Medulla oblongata (tissue), 1 donor: ENCODE data around the gene CRP.
"Not testable (repeated sequence)": the region's sequence is repeated elsewhere in the genome, so short reads cannot be mapped to it uniquely, and the experiment has no call there.

ENCODE experiments used
- DNase-seq: peaks from one replicate; pipeline ENCODE4 v3.0.0-alpha.2; 2015; ENCODE audit errors: extremely low spot score

CRP gene

DNA sequence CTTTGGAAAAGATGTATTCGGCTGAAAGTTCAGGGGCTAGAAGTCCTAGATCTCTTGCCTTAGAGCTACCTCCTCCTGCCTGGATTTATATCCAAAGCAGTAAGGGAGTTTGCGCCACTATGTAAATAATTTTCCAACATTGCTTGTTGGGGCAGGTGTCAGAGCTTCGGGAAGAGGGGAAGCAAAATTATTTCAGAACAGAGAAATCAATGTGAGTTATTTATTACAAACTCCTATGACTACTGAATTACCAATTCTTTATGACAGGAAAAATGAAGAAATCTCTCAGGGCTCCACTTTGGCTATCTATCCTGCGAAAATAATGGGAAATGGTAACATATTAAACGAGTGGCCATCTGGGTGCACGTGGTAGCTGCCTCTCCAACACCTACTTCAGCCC lies at the start of gene CRP:
TSS of gene CRP (minus strand) at position 61 of the 400 bp plus-strand sequence. CDS start 104 bp downstream, outside the sequence.
- DNase-seq, result no peak

DNA sequence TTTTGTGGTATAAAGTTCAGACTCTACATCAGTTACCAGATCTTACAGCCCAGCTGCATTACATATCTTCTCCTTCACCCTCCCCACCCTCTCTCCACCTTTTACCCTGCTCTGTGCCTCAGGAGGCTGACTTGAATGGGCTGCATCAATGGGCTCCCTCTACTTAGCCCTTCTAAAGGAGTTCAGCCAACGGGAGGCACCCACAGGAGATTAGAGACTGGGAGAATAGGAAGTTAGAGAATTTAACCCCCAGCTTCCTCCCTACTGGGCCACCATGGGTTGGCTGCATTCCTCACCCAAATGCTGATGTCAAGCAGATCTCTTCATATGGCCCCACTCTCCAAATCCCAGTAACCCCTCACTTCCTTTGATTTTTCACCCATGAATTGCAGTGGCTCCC lies 49.3 kb upstream of the CRP start:
- no peak for DNase-seq

- DNase-seq, result peak; percentile 39
These were observed 42.0 kb upstream of the CRP start for GRCh38 chr1:159756397-159756796.

- DNase-seq, result no peak
These were observed 41.1 kb upstream of the CRP start for GRCh38 chr1:159755451-159756007.

- DNase-seq, result no peak
These were observed 39.0 kb upstream of the CRP start for GRCh38 chr1:159753386-159753785.

DNA sequence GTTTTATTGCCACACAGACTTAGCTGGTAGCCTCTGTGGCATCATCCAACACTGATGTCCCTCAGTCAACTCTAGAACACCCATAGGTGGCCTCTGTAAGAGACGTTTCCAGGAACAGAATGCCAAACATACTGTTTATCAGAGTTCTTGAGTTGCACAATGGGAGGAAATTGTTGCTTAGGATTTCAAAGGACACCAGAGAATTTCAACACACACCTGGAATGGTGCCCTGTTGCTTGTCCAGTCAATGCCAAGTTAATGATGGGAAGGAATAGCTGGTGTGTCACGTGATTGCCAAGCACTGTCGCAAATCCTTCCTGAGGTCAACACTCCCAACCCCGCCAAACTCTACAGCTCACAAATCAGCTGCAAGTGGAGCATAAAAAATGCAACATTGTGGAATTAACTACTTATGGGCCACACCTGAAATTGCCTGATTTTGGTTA lies 37.8 kb upstream of the CRP start:
- DNase-seq, result no peak

DNA sequence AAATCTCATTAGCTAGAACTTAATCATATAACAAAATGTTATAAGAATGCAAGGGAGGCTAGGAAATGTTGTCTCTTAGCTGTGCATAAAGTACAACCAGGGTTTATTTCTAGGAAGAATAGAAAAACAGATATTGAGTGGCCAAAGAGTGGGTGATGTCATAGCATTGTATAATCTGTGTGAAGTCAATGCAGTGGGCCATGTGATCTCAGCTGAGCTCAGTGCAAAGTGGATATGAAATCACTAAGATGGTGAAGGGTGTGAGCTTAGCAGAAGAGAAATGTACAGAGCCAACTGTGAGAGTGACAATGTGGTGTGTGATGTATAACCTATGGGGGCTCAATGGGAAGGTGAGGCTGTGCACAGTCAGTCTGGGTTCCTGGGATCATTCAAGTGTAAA lies 36.6 kb upstream of the CRP start:
- DNase-seq, result no peak

- DNase-seq, result no peak
These were observed 36.2 kb upstream of the CRP start for GRCh38 chr1:159750621-159751020.

DNA sequence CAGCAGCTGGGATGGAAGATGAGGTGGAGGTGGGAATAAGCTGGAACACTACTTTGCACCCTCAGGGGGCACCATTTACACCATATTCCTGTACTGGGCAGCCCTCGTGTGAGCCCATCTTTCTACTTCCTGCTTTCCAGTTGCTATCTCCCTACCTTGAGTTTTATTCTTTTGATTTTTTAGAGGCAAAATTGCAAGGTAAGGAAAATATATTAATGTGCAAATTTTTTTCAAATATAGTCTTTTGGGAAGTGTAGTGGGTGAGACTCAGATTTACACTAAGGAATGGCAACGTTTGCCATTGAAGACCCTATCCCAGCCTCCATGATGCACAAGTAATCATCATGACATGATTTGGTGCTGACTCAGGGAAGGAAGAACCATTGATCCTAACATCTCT lies 35.2 kb upstream of the CRP start:
- DNase-seq, result no peak

DNA sequence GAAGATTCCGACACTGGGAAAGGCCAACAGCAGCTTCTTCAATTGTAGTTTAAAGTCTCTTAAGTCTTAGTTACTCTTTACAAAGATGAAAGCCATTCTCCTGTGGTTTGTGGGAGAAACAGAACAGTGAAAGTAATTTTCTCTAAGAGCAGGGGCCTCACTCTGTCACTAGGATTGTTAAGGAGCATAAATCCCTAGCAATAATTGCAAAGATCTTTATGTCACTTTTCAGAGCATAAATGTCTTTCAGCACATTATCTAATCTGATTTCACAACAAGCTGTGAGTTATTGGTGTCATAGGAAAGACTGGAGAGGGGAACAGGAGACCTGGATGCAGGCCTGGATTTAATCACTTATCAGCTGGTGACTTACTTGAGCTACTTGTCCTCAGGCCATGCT lies 34.0 kb upstream of the CRP start:
- no peak for DNase-seq

DNA sequence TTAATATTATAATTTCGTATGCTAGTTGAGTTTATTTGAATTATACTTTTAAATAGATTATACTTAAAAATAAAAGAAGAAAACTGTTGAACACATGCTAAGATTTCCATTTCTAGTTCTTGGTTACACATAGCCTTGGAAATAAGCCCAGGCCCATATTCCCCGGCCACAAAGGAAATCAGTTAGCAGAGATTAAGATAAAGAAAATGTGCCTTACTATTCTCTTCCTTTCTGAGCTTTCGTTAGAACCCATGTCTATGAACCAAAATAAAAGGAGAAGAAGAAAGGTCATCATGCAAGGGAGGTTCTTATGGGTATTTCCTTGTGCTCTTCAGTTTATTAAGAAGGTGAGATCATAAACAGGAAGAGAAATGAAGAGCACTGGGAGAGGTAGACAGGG lies 32.3 kb upstream of the CRP start:
- DNase-seq, result no peak

DNA sequence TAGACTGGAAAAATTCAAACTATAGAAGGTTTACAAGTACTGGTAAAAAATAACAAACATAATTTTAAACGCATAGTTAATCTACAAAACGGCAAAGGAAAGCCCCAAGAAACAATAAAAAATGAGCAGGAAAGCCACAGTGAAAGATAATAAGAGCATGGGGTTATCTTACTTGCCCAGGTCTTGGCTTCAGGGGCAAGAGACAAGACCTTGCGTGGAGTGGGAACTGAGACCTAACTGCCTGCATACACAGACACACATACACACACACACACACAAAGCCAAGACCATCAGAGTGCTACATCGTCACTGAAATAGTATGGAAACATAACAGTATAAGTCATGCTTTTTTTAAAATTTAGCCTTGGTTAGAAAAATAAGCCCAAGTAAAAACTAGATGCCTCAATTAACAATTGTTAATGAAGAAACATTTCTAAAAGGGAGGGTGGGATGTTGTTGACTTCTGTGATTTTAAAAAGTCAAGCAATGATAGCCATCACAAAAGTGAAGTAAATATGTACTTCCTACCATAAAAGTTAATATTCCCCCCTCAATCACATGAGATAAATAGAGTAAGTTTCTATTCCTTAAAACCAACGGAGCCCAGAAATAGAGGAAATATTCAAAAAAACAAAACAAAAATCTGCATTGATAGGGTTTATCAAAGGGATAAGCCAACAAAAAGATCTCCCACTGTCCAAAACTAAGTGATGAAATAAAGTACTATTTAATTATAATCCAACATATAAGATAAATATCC lies 29.4 kb upstream of the CRP start:
- no peak for DNase-seq

- no peak for DNase-seq
These were observed 23.0 kb upstream of the CRP start for GRCh38 chr1:159737238-159737916.

GRCh38 chr1:159723188-159723587 lies 8.8 kb upstream of the CRP start:
- DNase-seq, result not testable (repeated sequence)

DNA sequence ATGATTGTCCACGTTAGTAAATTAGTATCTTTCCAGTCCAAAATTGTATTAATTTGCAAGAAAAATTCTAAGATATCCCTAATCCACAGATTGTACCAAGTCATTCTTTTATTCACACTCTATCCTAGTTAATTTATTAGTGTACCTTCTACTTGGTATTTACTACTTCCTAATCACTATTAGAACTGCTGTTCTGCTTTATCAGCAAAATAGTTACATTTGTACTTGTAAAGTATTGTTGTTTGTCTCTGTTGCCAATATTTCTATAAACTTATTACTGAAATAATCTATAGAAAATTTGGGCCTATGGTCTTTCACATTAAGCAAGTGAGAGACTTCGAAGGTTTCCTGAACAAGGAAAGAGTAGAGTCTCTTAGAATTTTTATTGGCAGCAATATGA lies 5.6 kb upstream of the CRP start:
- no peak for DNase-seq

- no peak for DNase-seq
These were observed 1.5 kb upstream of the CRP start for GRCh38 chr1:159715855-159716254.

DNA sequence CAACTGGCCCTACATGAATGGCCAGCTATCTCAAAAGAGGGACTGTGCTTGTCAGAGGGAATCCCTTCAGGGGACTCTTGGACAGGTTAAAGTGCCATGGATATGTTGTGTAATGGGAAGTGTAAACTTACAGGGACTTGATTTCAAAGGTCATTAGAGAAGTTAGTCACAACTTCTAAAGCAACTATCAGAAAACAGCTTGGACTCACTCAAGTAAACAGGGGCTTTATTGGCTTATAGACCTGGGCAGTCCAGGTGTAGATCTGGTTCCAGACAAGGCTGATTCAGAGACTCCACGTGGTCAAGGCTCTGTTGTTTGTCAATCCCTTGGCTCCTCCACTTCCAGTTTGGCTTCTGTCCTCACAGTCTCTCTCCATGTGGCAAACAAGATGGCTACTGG lies 2.3 kb downstream of the CRP start:
- no peak for DNase-seq

DNA sequence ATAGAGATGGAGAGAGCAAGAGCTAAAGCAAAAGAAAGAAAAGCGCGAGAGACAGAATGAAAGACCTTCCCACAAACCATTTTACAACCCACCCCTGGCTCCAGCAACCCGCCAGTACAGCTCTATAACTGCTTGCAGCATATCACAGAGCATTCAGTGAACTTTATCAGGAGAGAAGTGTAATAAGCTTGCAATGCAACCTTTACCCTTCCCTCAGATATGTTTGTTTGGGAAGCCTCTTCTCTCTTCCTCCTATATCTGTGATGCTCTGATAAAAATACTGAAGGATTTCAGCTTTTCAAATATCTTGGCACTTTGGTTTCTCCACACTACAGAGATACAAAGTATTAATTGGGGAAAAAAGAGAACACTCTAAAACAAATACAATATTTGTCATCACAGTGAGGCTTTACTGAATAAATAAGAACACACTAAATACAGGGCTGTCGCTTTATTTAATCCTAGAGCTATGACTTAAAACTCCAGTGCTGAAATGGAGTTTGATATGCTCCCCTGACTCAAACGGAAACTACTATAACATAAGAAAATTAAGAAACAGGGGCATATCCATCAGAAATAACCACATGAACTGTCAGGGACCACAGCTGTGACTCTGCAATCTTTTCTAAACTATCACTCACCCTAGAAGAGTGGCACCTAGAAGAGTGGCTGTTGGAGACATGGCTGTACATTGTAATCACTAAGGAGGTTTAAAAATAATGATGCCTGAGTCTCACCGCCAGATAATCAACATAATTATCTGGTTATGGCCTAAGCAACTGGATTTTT lies 6.7 kb downstream of the CRP start:
- DNase-seq, result no peak

DNA sequence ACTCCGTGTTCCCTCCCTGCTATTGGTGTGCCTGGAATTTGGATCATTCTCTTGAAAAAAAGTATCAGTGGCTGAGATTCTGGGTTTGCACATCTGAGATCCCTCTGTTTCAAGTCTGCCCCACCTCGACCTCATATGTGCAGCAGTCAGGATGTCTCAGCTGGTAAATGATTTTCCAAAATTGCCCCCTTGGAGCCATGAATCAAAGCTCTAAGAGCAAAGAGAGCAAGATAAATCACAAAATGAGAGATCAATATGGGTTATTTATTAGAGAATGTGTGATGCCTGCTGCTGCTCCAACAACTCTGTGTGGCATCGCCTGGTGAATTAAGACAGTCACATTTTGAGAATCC lies 8.5 kb downstream of the CRP start:
- DNase-seq, result no peak

DNA sequence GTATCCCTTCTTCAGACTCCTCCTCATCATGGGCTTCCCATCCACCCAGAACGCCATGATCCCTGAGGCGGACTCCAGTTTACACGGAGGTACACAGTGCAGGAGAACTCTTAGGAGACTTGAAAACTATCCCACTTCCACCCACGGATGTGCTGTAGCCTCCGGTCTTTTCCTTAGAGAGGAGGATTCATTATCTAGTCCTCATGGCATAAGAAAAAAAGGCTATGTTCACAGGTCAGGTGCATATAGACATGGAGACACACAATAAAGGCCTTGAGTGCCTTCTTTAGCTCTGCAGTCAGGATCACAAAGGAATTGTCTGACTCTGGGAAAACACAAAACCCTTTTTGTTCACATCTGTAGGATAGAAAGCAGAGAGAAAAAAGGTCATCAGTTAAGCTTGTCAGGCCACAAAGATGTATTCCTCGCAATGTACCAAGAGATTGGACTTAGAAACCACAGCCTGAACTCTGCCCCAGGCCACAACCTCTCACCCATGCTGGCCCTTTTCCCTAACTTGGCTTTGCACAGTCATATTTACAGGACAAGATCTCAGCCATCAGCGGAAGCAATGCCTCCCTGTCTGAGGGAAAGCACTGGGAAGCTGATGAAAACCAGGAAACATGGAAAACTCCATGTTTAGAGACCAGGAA lies 9.0 kb downstream of the CRP start:
- DNase-seq, result peak; percentile 77

- DNase-seq, result no peak
These were observed 9.9 kb downstream of the CRP start for GRCh38 chr1:159704481-159704880.

GRCh38 chr1:159700312-159700711 lies 14.1 kb downstream of the CRP start:
- no peak for DNase-seq
